ENCODE results near the gene NATD1. TPM values are rescaled to one million over a fixed set of nuclear protein-coding genes. Genes with fewer than 3 reads are reported as not detected.
"Not testable (repeated sequence)": the region's sequence is repeated elsewhere in the genome, so short reads cannot be mapped to it uniquely, and the experiment has no call there.

The NATD1 gene
- polyA plus RNA-seq, 1 donor from 2014 or later: 0.45 TPM

DNA sequence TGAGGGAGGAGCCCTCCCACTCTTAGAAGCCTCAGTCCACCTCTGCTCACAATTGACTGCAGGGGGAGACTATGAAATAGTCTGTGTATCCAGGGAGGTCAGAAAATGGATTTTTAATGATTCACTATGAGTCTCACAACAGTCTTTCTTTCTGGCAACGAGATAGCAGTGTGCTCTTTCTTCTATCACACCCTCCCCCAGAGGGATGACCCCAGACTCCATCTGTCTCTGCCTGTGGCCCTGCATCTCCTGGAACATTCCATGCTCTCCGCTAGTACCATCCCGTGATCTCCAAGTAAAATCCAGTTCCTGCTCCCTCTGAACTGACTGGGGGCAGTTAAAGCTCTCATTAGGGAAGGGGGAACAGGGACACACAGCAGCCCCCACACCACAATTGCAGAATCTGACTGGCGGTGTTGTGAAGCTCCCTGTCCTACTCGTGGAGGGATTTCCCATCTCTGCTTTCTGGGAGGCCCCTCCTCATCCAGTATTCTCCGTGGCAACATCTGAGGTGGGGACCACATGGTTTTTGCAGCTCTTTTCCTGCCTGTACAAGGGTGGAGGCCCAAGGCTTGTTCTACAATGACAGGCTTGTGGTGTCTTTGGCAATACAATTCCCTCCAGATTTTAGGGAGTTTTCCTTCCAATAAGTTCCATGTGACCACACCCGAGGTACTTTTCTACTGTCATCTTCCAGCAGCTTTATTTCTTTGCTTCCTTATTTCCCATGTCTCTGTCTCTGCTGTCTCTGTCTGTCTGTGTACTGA is 19.4 kb downstream of the NATD1 start:
- Mint-ChIP-seq H3K36me3 (peaks cover 4% of the 10 kb centered on the region), H3K4me3 (no peak overlapping the region), H3K27ac (peak overlapping the region in 1 of 3 donors; percentile 4), H3K4me1 (no peaks in the 10 kb centered on the region), H3K27me3 (no peaks in the 10 kb centered on the region), H3K9me3 (peaks cover 0 to 12% (median 3%) of the 10 kb centered on the region in 3 donors)

DNA sequence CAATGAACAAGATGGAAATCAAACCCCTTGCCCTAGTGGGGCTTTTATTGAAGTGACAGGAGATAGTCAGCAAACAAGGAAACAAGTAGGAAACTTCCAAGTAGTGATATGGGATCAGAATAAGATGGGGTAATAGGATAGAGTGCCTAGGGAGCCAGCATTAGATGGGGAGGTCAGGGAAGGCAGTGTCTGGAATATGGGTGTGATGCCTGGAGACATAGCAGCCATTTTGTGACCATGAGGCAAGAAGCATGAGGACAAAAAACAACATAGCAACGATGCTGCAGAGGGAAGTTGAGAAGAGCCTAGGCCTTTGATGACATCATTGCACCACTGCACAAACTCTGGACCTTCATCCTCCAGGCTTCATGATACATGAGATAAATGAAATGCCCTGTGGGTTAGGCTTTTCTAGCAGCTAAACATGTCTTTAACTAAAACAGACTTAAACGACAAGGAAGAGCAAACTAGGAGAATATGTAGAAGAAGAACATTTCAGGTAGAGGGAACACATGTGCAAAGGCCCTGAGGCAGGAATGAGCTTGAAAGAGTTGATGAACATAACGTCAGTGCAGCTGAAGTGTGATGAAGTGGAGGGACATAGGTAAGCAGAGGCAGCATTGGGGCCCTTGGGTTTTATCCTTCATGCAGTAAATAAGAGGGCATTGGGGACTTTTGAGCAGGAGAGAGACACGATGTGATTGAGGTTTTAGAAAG is 21.0 kb downstream of the NATD1 start:
- no peaks in the 10 kb centered on the region for H3K27me3 Mint-ChIP-seq
- H3K4me1 Mint-ChIP-seq: no peaks in the 10 kb centered on the region
- peaks cover 4% of the 10 kb centered on the region for H3K36me3 Mint-ChIP-seq
- H3K9me3 Mint-ChIP-seq: peaks cover 0 to 12% (median 3%) of the 10 kb centered on the region in 3 donors
- H3K27ac Mint-ChIP-seq: no peak overlapping the region
- H3K4me3 Mint-ChIP-seq: peak overlapping the region in 1 of 4 donors; percentile 13

GRCh38 chr17:21231533-21231932 is 21.7 kb downstream of the NATD1 start:
- H3K9me3 Mint-ChIP-seq: peaks cover 0 to 12% (median 3%) of the 10 kb centered on the region in 3 donors
- H3K27ac Mint-ChIP-seq: no peak overlapping the region

DNA sequence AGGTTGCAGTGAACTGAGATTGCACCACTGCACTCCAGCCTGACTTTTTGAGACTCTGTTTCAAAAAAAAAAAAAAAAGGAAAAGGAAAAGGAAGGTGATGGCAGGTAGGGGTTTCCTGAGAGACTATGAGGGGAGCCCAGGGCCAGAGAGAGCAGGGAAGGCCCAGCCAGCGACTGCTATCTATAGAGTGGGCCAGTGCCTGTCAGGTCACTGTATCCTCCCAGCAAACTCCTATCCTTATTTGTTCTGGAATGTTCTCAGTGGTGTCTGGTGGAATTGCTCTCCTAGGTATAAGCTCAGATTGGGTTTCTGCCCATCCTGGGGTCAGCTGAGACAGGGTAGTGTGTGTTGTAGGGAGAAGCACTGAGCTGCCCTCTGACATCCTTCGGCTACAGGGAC is 24.4 kb downstream of the NATD1 start:
- no peaks in the 10 kb centered on the region for H3K27me3 Mint-ChIP-seq
- no peaks in the 10 kb centered on the region for H3K4me1 Mint-ChIP-seq
- no peak overlapping the region for H3K27ac Mint-ChIP-seq
- peaks cover 4% of the 10 kb centered on the region for H3K36me3 Mint-ChIP-seq
- no peak overlapping the region for H3K4me3 Mint-ChIP-seq
- peaks cover 0 to 12% (median 3%) of the 10 kb centered on the region in 3 donors for H3K9me3 Mint-ChIP-seq

More at GRCh38 chr17:21231533-21231932, 21.7 kb downstream of the NATD1 start:
- no peaks in the 10 kb centered on the region for H3K4me1 Mint-ChIP-seq
- no peaks in the 10 kb centered on the region for H3K27me3 Mint-ChIP-seq
- H3K4me3 Mint-ChIP-seq: peak overlapping the region in 1 of 4 donors; percentile 13
- H3K36me3 Mint-ChIP-seq: peaks cover 4% of the 10 kb centered on the region

- Mint-ChIP-seq H3K4me1 (no peaks in the 10 kb centered on the region), H3K27me3 (no peaks in the 10 kb centered on the region), H3K27ac (peak overlapping the region in 1 of 3 donors; percentile 67), H3K36me3 (no peaks in the 10 kb centered on the region), H3K9me3 (peaks cover 0 to 6% (median 3%) of the 10 kb centered on the region in 3 donors), H3K4me3 (peak overlapping the region in 1 of 4 donors; percentile 43)
Measured at GRCh38 chr17:21228111-21228510, 25.1 kb downstream of the NATD1 start.

- not testable (repeated sequence) for H3K4me1 Mint-ChIP-seq, H3K4me3 Mint-ChIP-seq, H3K27me3 Mint-ChIP-seq, H3K36me3 Mint-ChIP-seq, H3K9me3 Mint-ChIP-seq, H3K27ac Mint-ChIP-seq
Measured at GRCh38 chr17:21227277-21227676, 25.9 kb downstream of the NATD1 start.

- Mint-ChIP-seq H3K4me3 (no peak overlapping the region), H3K36me3 (peaks cover 3% of the 10 kb centered on the region), H3K27me3 (no peaks in the 10 kb centered on the region), H3K9me3 (no peaks in the 10 kb centered on the region), H3K4me1 (peaks cover 0 to 5% (median 2%) of the 10 kb centered on the region in 3 donors), H3K27ac (peak overlapping the region in 1 of 3 donors; percentile 37)
Measured at GRCh38 chr17:21223086-21223485, 30.1 kb downstream of the NATD1 start.

DNA sequence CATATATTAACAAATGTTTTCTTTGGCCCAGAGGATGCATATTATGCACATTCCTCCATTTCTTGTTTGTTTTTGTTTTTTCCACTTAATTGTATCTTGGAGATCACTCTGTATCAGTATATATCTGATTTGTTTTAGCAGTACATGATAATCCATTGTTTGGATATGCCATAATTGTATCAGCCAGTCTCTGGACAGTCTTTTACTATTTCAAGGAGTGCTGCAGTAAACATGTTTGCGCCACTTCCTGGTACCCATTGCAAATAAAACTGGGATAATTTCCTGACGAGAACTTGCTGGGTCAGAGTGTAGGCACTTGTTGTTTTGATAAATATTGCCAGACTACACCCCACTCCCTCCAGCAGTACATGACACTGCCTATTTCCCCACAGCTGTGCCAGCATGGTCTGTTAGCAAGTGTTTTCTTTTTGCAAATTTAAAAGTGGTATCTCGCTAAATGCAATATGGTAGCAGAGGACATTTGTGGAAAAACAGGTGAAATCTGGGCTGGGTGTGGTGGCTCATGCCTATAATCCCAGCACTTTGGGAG is 34.3 kb downstream of the NATD1 start:
- no peaks in the 10 kb centered on the region for H3K27me3 Mint-ChIP-seq
- H3K36me3 Mint-ChIP-seq: peaks cover 6% of the 10 kb centered on the region
- no peaks in the 10 kb centered on the region for H3K9me3 Mint-ChIP-seq
- peaks cover 11 to 25% (median 21%) of the 10 kb centered on the region in 3 donors for H3K4me1 Mint-ChIP-seq
- peak overlapping the region in 1 of 4 donors; percentile 81 for H3K4me3 Mint-ChIP-seq
- no peak overlapping the region for H3K27ac Mint-ChIP-seq

- Mint-ChIP-seq H3K27ac (no peak overlapping the region), H3K4me1 (peaks cover 14 to 28% (median 21%) of the 10 kb centered on the region in 3 donors), H3K36me3 (peaks cover 6% of the 10 kb centered on the region), H3K27me3 (no peaks in the 10 kb centered on the region), H3K4me3 (peak overlapping the region in 1 of 4 donors; percentile 95), H3K9me3 (no peaks in the 10 kb centered on the region)
Measured at GRCh38 chr17:21218101-21218500, 35.1 kb downstream of the NATD1 start.

DNA sequence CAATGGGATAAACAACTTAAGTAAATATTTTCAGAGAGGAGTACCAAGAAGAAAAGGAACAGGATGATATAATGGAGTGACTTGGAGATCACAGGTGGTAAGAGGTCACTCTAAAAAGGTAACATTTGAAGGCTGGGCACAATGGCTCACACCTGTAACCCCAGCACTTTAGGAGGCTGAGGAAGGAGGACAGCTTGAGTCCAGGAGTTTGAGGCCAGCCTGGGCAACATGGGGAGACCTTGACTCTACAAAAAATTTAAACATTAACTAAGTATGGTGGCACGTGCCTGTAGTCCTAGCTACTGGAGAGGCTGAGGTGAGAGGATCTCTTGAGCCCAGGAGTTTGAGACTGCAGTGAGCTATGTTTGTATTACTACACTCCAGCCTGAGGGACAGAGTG is 35.9 kb downstream of the NATD1 start:
- Mint-ChIP-seq H3K27ac (peak overlapping the region in 1 of 3 donors; percentile 29), H3K4me1 (peaks cover 21 to 35% (median 27%) of the 10 kb centered on the region in 3 donors), H3K27me3 (no peaks in the 10 kb centered on the region), H3K9me3 (no peaks in the 10 kb centered on the region), H3K36me3 (peaks cover 3% of the 10 kb centered on the region), H3K4me3 (peak overlapping the region in 2 of 4 donors; percentile 17 to 95)

DNA sequence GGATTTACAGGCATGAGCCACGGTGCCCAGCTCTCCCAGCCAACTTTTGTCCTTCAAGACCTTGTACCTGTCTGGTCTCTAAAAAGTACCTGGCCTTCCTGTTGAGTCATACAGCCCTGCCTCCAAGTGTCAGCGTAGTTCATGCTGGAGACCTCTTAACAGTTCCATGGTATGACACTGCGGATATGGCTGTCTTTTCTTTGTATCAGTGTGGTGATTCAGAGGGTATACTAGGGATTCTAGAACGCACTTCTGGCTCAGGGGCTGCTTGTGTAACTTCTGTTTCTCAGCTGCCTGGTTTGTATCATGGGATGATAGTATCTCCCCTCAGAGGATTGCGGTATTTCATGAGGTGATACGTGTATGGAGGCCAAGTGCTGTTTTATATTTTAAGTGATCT is 37.3 kb downstream of the NATD1 start:
- H3K27me3 Mint-ChIP-seq: no peaks in the 10 kb centered on the region
- peaks cover 31 to 44% (median 36%) of the 10 kb centered on the region in 3 donors for H3K4me1 Mint-ChIP-seq
- peak overlapping the region in 3 of 4 donors; percentile 33 to 95 (median 85) for H3K4me3 Mint-ChIP-seq
- no peak overlapping the region for H3K27ac Mint-ChIP-seq
- H3K36me3 Mint-ChIP-seq: peaks cover 3% of the 10 kb centered on the region
- H3K9me3 Mint-ChIP-seq: no peaks in the 10 kb centered on the region

GRCh38 chr17:21214777-21215541 is 38.3 kb downstream of the NATD1 start:
- peaks cover 3% of the 10 kb centered on the region for H3K36me3 Mint-ChIP-seq
- H3K4me1 Mint-ChIP-seq: peaks cover 35 to 44% (median 38%) of the 10 kb centered on the region in 3 donors
- no peaks in the 10 kb centered on the region for H3K27me3 Mint-ChIP-seq
- no peaks in the 10 kb centered on the region for H3K9me3 Mint-ChIP-seq
- peak overlapping the region; percentile 42 to 91 (median 65) for H3K27ac Mint-ChIP-seq
- peak overlapping the region; percentile 89 to 96 (median 96) for H3K4me3 Mint-ChIP-seq

GRCh38 chr17:21214015-21214776 is 39.0 kb downstream of the NATD1 start, which contains the start of gene TMEM11:
TMEM11 (minus strand) TSS chr17:21214161; CDS start chr17:21214152, 9 bp downstream.
- Mint-ChIP-seq H3K27me3 (no peaks in the 10 kb centered on the region), H3K4me1 (peaks cover 35 to 44% (median 38%) of the 10 kb centered on the region in 3 donors)

GRCh38 chr17:21213638-21214014 is 39.6 kb downstream of the NATD1 start:
- no peaks in the 10 kb centered on the region for H3K27me3 Mint-ChIP-seq
- peak overlapping the region; percentile 65 to 94 (median 91) for H3K27ac Mint-ChIP-seq
- H3K36me3 Mint-ChIP-seq: peaks cover 3% of the 10 kb centered on the region
- H3K9me3 Mint-ChIP-seq: no peaks in the 10 kb centered on the region
- H3K4me3 Mint-ChIP-seq: peak overlapping the region; percentile 89 to 96 (median 96)
- peaks cover 35 to 41% (median 38%) of the 10 kb centered on the region in 3 donors for H3K4me1 Mint-ChIP-seq

More at GRCh38 chr17:21214015-21214776, 39.0 kb downstream of the NATD1 start, which contains the start of gene TMEM11:
- H3K36me3 Mint-ChIP-seq: peaks cover 3% of the 10 kb centered on the region
- no peaks in the 10 kb centered on the region for H3K9me3 Mint-ChIP-seq
- peak within 1 kb of the TSS; percentile 65 to 94 (median 91) for H3K27ac Mint-ChIP-seq
- peak within 1 kb of the TSS; percentile 89 to 96 (median 96) for H3K4me3 Mint-ChIP-seq

Data from IgD-negative memory B cell (primary cell).